SU-DHL-6 (cell line): ENCODE data around the gene KLF11.

Experiments used
- H2AFZ ChIP-seq: fragments of 200-600 bp; sonication (generic); 2 replicates; pipeline ENCODE4 v1.6.1; 2014; ENCODE audit warnings: low read depth, mild to moderate bottlenecking, moderate library complexity, mixed read lengths, antibody characterized with exemption, low read length; ENCODE audit not compliant: severe bottlenecking
- H3F3A ChIP-seq: fragments of 200-600 bp; shearing (Covaris generic); 2 replicates; pipeline ENCODE4 v1.6.0; 2016; ENCODE audit warnings: antibody characterized with exemption, mild to moderate bottlenecking; ENCODE audit not compliant: insufficient read depth
- H3K27ac ChIP-seq: fragments of 200-600 bp; sonication (generic); 2 replicates; pipeline ENCODE4 v1.5.1; 2016; ENCODE audit warnings: low read depth, mild to moderate bottlenecking, low read length, moderate library complexity, mixed read lengths
- H3K27me3 ChIP-seq: fragments of 200-600 bp; sonication (generic), shearing (Covaris generic); 2 replicates; pipeline ENCODE4 v1.6.0; 2014; ENCODE audit warnings: mild to moderate bottlenecking, low read length
- H3K36me3 ChIP-seq: fragments of 200-600 bp; sonication (generic); 2 replicates; pipeline ENCODE4 v1.6.1; 2014; ENCODE audit warnings: mild to moderate bottlenecking, low read length, mixed read lengths
- H3K4me2 ChIP-seq: fragments of 300-600, 200-600 bp; shearing (Covaris generic), sonication (generic); 2 replicates; pipeline ENCODE4 v1.6.0; 2014; ENCODE audit warnings: low read length, low read depth, mild to moderate bottlenecking; ENCODE audit not compliant: poor library complexity, severe bottlenecking
- H3K4me3 ChIP-seq: fragments of 200-600 bp; sonication (generic); 2 replicates; pipeline ENCODE4 v1.5.1; 2014; ENCODE audit warnings: antibody characterized with exemption, low read length, mild to moderate bottlenecking, mixed read lengths; ENCODE audit not compliant: insufficient read depth, poor library complexity, severe bottlenecking
- H3K79me2 ChIP-seq: fragments of 200-600 bp; sonication (generic); 2 replicates; pipeline ENCODE4 v1.6.1; 2014; ENCODE audit warnings: mild to moderate bottlenecking, low read length, moderate library complexity; ENCODE audit not compliant: insufficient read depth
- H3K9ac ChIP-seq: fragments of 200-600 bp; sonication (generic); 2 replicates; pipeline ENCODE4 v1.7.0; 2014; ENCODE audit warnings: mild to moderate bottlenecking, low read length
- H3K9me2 ChIP-seq: fragments of 200-600 bp; sonication (generic); replicated peaks from 2 replicates; pipeline ENCODE4 v1.6.1; 2014; ENCODE audit warnings: low read length; ENCODE audit not compliant: insufficient read depth
- H3K9me3 ChIP-seq: fragments of 200-600 bp; sonication (generic); 2 replicates; pipeline ENCODE4 v1.6.1; 2014; ENCODE audit warnings: low read length, mixed read lengths; ENCODE audit not compliant: insufficient read depth
- H4K20me1 ChIP-seq: fragments of 200-600 bp; sonication (generic); 2 replicates; pipeline ENCODE4 v1.6.1; 2014; ENCODE audit warnings: low read depth, mild to moderate bottlenecking, antibody characterized with exemption, low read length, moderate library complexity, mixed read lengths
- CTCF ChIP-seq: fragments of 200-600 bp; sonication (generic); IDR thresholded peaks from one replicate; pipeline ENCODE4 v1.5.1; 2017; ENCODE audit warnings: antibody characterized with exemption, mild to moderate bottlenecking, low read length, moderate library complexity; ENCODE audit not compliant: insufficient read depth, poor library complexity, severe bottlenecking
- EZH2phosphoT487 ChIP-seq: fragments of 200-600 bp; sonication (generic), shearing (Covaris generic); conservative IDR thresholded peaks from 2 replicates; pipeline ENCODE4 v1.6.1; 2018; ENCODE audit warnings: mild to moderate bottlenecking, antibody characterized with exemption, low read length, moderate library complexity, mixed read lengths

KLF11 gene

GRCh38 chr2:10002681-10003080, 40.7 kb upstream of the KLF11 start:
- H3K4me3 ChIP-seq, result no peak overlapping the region
- H3K79me2 ChIP-seq, result no peaks in the 10 kb centered on the region
- H3K9me3 ChIP-seq, result no peaks in the 10 kb centered on the region
- no peaks in the 10 kb centered on the region for H3K9me2 ChIP-seq
- no peak overlapping the region for H3K27ac ChIP-seq
- no peaks in the 10 kb centered on the region for H3K27me3 ChIP-seq
- H3K9ac ChIP-seq, result no peak overlapping the region
- H2AFZ ChIP-seq, result no peak overlapping the region
- no peaks in the 10 kb centered on the region for H3K36me3 ChIP-seq
- no peaks in the 10 kb centered on the region for H3F3A ChIP-seq
- no peak overlapping the region for H3K4me2 ChIP-seq
- TF ChIP-seq EZH2phosphoT487 (no peak), CTCF (no peak)
- no peaks in the 10 kb centered on the region for H4K20me1 ChIP-seq

GRCh38 chr2:10003206-10004125, 39.9 kb upstream of the KLF11 start:
- Histone ChIP-seq H3K4me3 (no peak overlapping the region), H4K20me1 (no peaks in the 10 kb centered on the region), H3K4me2 (no peak overlapping the region), H3K9me2 (no peaks in the 10 kb centered on the region), H3K9ac (no peak overlapping the region), H3F3A (no peaks in the 10 kb centered on the region), H3K79me2 (no peaks in the 10 kb centered on the region), H3K27ac (no peak overlapping the region), H3K27me3 (no peaks in the 10 kb centered on the region), H2AFZ (no peak overlapping the region), H3K9me3 (no peaks in the 10 kb centered on the region), H3K36me3 (no peaks in the 10 kb centered on the region)
- TF ChIP-seq EZH2phosphoT487, result no peak
- no peak for TF ChIP-seq CTCF

- Histone ChIP-seq H4K20me1 (no peaks in the 10 kb centered on the region), H3K9ac (no peak overlapping the region), H3K4me3 (no peak overlapping the region), H3K79me2 (no peaks in the 10 kb centered on the region), H3K9me3 (no peaks in the 10 kb centered on the region), H3K4me2 (no peak overlapping the region), H3K36me3 (no peaks in the 10 kb centered on the region), H3K27me3 (no peaks in the 10 kb centered on the region), H3F3A (no peaks in the 10 kb centered on the region), H3K9me2 (no peaks in the 10 kb centered on the region), H3K27ac (no peak overlapping the region), H2AFZ (no peak overlapping the region)
- no peak for TF ChIP-seq EZH2phosphoT487
- no peak for TF ChIP-seq CTCF
Measured at GRCh38 chr2:10004401-10004800, 38.9 kb upstream of the KLF11 start.
